ENCODE data around the gene FOXJ1. TPM values are rescaled to one million over a fixed set of nuclear protein-coding genes. Genes with fewer than 3 reads are reported as not detected.

Gene FOXJ1
- total RNA-seq, 1 experiment from 2014 or later: 4.0 TPM

DNA sequence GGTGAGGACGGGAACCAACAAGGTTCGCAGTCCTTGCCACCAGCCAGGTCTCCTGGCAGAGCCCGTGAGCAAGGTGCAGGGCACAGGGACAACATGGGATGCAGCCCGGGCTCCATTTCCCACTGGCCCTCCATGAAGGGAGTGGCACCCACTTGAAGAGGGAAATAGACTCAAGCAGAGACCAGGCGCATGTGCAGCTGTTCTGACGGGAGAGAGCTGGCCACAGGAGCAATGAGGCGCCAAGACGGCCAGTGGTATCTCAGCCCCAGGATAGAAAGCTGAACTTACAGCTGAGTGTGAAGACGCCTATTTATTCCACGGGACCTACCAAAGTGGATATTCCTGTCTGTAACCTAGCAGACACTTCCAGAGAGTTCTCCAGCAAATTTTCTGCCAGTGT, 8.2 kb upstream of the FOXJ1 start:
- no peak overlapping the region for H3K23ac ChIP-seq (ENCODE audit: insufficient read length, low read depth, low read length)
- no peak overlapping the region for H3K14ac ChIP-seq (ENCODE audit: insufficient read depth, low read length)
- no peak overlapping the region for H2AFZ ChIP-seq (ENCODE audit: low read length)
- H3K4me1 ChIP-seq (ENCODE audit: insufficient read depth, low read length): peaks cover 13% of the 10 kb centered on the region
- no peaks in the 10 kb centered on the region for H3K9me3 Mint-ChIP-seq
- no peak overlapping the region for H3K56ac ChIP-seq (ENCODE audit: insufficient read length, low read depth, low read length)
- peaks cover 39 to 43% of the 10 kb centered on the region in 2 experiments for H3K4me1 Mint-ChIP-seq
- no peaks in the 10 kb centered on the region for H3K79me1 ChIP-seq (ENCODE audit: insufficient read depth, low read depth, low read length, poor library complexity, severe bottlenecking)
- no peak overlapping the region for H2BK12ac ChIP-seq (ENCODE audit: insufficient read length, low read depth, low read length)
- no peak overlapping the region for H4K91ac ChIP-seq (ENCODE audit: insufficient read length, low read depth, low read length)
- no peaks in the 10 kb centered on the region for H4K20me1 ChIP-seq (ENCODE audit: control insufficient read depth, insufficient read depth, insufficient read length)
- WGBS (ENCODE audit: extremely low coverage, insufficient read length, low lambda C conversion rate): no CpG with 5 or more reads among the region's 10 CpGs
- H3K27me3 Mint-ChIP-seq (ENCODE audit: low read depth): peaks cover 19% of the 10 kb centered on the region
- H2BK20ac ChIP-seq (ENCODE audit: low read depth, low read length, poor library complexity, severe bottlenecking): no peak overlapping the region
- H3K18ac ChIP-seq (ENCODE audit: insufficient read length, low read depth, low read length): no peak overlapping the region
- H3K27me3 ChIP-seq (ENCODE audit: insufficient read depth, low read length): no peaks in the 10 kb centered on the region; the same call in 1 of the 2 replicates
- no peaks in the 10 kb centered on the region; a peak in 1 of 7 replicates for H3K36me3 Mint-ChIP-seq (ENCODE audit: insufficient read depth in 1 of 3, low read depth in 3 of 3)
- no peak overlapping the region for H4K8ac ChIP-seq (replicated peaks; ENCODE audit: insufficient read length, low read depth, low read length)
- no peak overlapping the region for H2BK120ac ChIP-seq (ENCODE audit: low read depth, low read length, poor library complexity, severe bottlenecking)
- TF ChIP-seq, protein P1, sequence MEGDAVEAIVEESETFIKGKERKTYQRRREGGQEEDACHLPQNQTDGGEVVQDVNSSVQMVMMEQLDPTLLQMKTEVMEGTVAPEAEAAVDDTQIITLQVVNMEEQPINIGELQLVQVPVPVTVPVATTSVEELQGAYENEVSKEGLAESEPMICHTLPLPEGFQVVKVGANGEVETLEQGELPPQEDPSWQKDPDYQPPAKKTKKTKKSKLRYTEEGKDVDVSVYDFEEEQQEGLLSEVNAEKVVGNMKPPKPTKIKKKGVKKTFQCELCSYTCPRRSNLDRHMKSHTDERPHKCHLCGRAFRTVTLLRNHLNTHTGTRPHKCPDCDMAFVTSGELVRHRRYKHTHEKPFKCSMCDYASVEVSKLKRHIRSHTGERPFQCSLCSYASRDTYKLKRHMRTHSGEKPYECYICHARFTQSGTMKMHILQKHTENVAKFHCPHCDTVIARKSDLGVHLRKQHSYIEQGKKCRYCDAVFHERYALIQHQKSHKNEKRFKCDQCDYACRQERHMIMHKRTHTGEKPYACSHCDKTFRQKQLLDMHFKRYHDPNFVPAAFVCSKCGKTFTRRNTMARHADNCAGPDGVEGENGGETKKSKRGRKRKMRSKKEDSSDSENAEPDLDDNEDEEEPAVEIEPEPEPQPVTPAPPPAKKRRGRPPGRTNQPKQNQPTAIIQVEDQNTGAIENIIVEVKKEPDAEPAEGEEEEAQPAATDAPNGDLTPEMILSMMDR (conservative IDR thresholded peaks at IDR 0.05): no peak
- H3K4ac ChIP-seq (ENCODE audit: low read depth, low read length): no peak overlapping the region
- H3K23me2 ChIP-seq (ENCODE audit: insufficient read length, low read depth, low read length, poor library complexity, severe bottlenecking): no peaks in the 10 kb centered on the region
- no peak overlapping the region for H4K5ac ChIP-seq (ENCODE audit: insufficient read length, low read depth, low read length)
- H3K9me3 ChIP-seq (ENCODE audit: control insufficient read depth, low read depth, low read length): no peaks in the 10 kb centered on the region
- no peak overlapping the region for H3T11ph ChIP-seq (ENCODE audit: low read length)
- H3K4me3 Mint-ChIP-seq: no peak overlapping the region
- H3K79me2 ChIP-seq (ENCODE audit: insufficient read depth, low read length): no peaks in the 10 kb centered on the region
- H3K4me2 ChIP-seq (ENCODE audit: insufficient read depth, insufficient read length, low read length): no peak overlapping the region
- no peak overlapping the region for H3K9ac ChIP-seq (ENCODE audit: extremely low read depth, insufficient read length, low read length)
- H3K27ac ChIP-seq (ENCODE audit: insufficient read length, low read depth, low read length): no peak overlapping the region
- H2AK5ac ChIP-seq (ENCODE audit: insufficient read length, low read length): no peak overlapping the region
- no peak overlapping the region for H2BK15ac ChIP-seq (ENCODE audit: low read depth, low read length)
- no peak overlapping the region for H3K27ac Mint-ChIP-seq
- no peak overlapping the region for H2BK5ac ChIP-seq (ENCODE audit: insufficient read length, low read length)
- no peak for DNase-seq

All from H9 (cell line).